ENCODE measurements around the gene TTC27. TPM values are rescaled to one million over a fixed set of nuclear protein-coding genes. Genes with fewer than 3 reads are reported as not detected.

The TTC27 gene
- polyA plus RNA-seq, 1 donor (not counting 4 experiments of a cell fraction or from before 2014, with no cell fraction given) = 28.7 TPM

- Histone ChIP-seq H4K20me1 (ENCODE audit: control insufficient read depth, extremely low read depth, insufficient read depth, low read length) (no peaks in the 10 kb centered on the region), H3K4me1 (ENCODE audit: control insufficient read depth, extremely low read depth, insufficient read depth, low read length) (peaks cover 2% of the 10 kb centered on the region), H2AFZ (ENCODE audit: control insufficient read depth, low read length) (no peak overlapping the region), H3K79me2 (ENCODE audit: control insufficient read depth, insufficient read depth, low read length) (no peaks in the 10 kb centered on the region), H3K9me1 (ENCODE audit: control insufficient read depth, extremely low read depth, insufficient read depth, low read length) (no peaks in the 10 kb centered on the region), H3K9me3 (ENCODE audit: control insufficient read depth, low read depth, low read length) (no peaks in the 10 kb centered on the region), H3K27me3 (ENCODE audit: control insufficient read depth, extremely low read depth, insufficient read depth, low read length) (no peaks in the 10 kb centered on the region), H3K27ac (ENCODE audit: control insufficient read depth, insufficient read depth, low read length) (no peak overlapping the region), H3K36me3 (ENCODE audit: control insufficient read depth in 2 of 2, extremely low read depth in 1 of 2, insufficient read depth in 2 of 2, low read length in 2 of 2) (peaks cover 0 to 4% of the 10 kb centered on the region in 2 experiments), H3K4me2 (ENCODE audit: control insufficient read depth, extremely low read depth, insufficient read depth, low read depth, low read length) (no peak overlapping the region), H3K4me3 (ENCODE audit: control insufficient read depth in 2 of 3, extremely low read depth in 1 of 3, insufficient read depth in 2 of 3, low read depth in 1 of 3, low read length in 3 of 3) (no peak overlapping the region), H3K9ac (ENCODE audit: control insufficient read depth, extremely low read depth, insufficient read depth, low read length) (no peak overlapping the region)
- no peak for TF ChIP-seq CTCF (optimal IDR thresholded peaks at IDR 0.05 in 1 of 3, IDR thresholded peaks at IDR 0.05 in 1 of 3, conservative IDR thresholded peaks at IDR 0.05 in 1 of 3; ENCODE audit: extremely low read depth in 1 of 3, insufficient read depth in 2 of 3, low read length in 3 of 3)
- TF ChIP-seq EZH2 (IDR thresholded peaks at IDR 0.05; ENCODE audit: low read length) = no peak
- dilution Hi-C loops (cut with MboI; ENCODE audit: extremely low pct_ligation_motif_present, low sequenced_read_pairs) = no loop called here
- DNase-seq (ENCODE audit: low read depth, low spot score) = no peak
- FAIRE-seq = no peak
Measured at GRCh38 chr2:32696439-32696838, 68.6 kb downstream of the TTC27 start.

- H3K79me2 ChIP-seq (ENCODE audit: control insufficient read depth, insufficient read depth, low read length) = no peaks in the 10 kb centered on the region
- no peak overlapping the region for H3K4me2 ChIP-seq (ENCODE audit: control insufficient read depth, extremely low read depth, insufficient read depth, low read depth, low read length)
- no peaks in the 10 kb centered on the region for H3K9me1 ChIP-seq (ENCODE audit: control insufficient read depth, extremely low read depth, insufficient read depth, low read length)
- FAIRE-seq (no peak), DNase-seq (ENCODE audit: low read depth, low spot score) (no peak)
- dilution Hi-C loops (cut with MboI; ENCODE audit: extremely low pct_ligation_motif_present, low sequenced_read_pairs) = no loop called here
- H2AFZ ChIP-seq (ENCODE audit: control insufficient read depth, low read length) = no peak overlapping the region
- H3K9me3 ChIP-seq (ENCODE audit: control insufficient read depth, low read depth, low read length) = no peaks in the 10 kb centered on the region
- H3K27ac ChIP-seq (ENCODE audit: control insufficient read depth, insufficient read depth, low read length) = no peak overlapping the region
- H3K9ac ChIP-seq (ENCODE audit: control insufficient read depth, extremely low read depth, insufficient read depth, low read length) = no peak overlapping the region
- peaks cover 0 to 4% of the 10 kb centered on the region in 2 experiments for H3K36me3 ChIP-seq (ENCODE audit: control insufficient read depth in 2 of 2, extremely low read depth in 1 of 2, insufficient read depth in 2 of 2, low read length in 2 of 2)
- no peaks in the 10 kb centered on the region for H3K27me3 ChIP-seq (ENCODE audit: control insufficient read depth, extremely low read depth, insufficient read depth, low read length)
- TF ChIP-seq EZH2 (IDR thresholded peaks at IDR 0.05; ENCODE audit: low read length) = no peak
- no peak for TF ChIP-seq CTCF (optimal IDR thresholded peaks at IDR 0.05 in 1 of 3, IDR thresholded peaks at IDR 0.05 in 1 of 3, conservative IDR thresholded peaks at IDR 0.05 in 1 of 3; ENCODE audit: extremely low read depth in 1 of 3, insufficient read depth in 2 of 3, low read length in 3 of 3)
- H4K20me1 ChIP-seq (ENCODE audit: control insufficient read depth, extremely low read depth, insufficient read depth, low read length) = no peaks in the 10 kb centered on the region
- H3K4me1 ChIP-seq (ENCODE audit: control insufficient read depth, extremely low read depth, insufficient read depth, low read length) = peaks cover 2% of the 10 kb centered on the region
- H3K4me3 ChIP-seq (ENCODE audit: control insufficient read depth in 2 of 3, extremely low read depth in 1 of 3, insufficient read depth in 2 of 3, low read depth in 1 of 3, low read length in 3 of 3) = no peak overlapping the region
Measured at GRCh38 chr2:32697156-32697555, 69.3 kb downstream of the TTC27 start.

All from keratinocyte (primary cell).